COR-L47 (cell line): ENCODE data around the gene TRIM66.
"Not testable (repeated sequence)": the region's sequence is repeated elsewhere in the genome, so short reads cannot be mapped to it uniquely, and the experiment has no call there.

ENCODE experiments used
- DNase-seq: peaks from one replicate; lab custom pipeline; 2025; lab: John Stamatoyannopoulos, UW

Gene TRIM66

DNA sequence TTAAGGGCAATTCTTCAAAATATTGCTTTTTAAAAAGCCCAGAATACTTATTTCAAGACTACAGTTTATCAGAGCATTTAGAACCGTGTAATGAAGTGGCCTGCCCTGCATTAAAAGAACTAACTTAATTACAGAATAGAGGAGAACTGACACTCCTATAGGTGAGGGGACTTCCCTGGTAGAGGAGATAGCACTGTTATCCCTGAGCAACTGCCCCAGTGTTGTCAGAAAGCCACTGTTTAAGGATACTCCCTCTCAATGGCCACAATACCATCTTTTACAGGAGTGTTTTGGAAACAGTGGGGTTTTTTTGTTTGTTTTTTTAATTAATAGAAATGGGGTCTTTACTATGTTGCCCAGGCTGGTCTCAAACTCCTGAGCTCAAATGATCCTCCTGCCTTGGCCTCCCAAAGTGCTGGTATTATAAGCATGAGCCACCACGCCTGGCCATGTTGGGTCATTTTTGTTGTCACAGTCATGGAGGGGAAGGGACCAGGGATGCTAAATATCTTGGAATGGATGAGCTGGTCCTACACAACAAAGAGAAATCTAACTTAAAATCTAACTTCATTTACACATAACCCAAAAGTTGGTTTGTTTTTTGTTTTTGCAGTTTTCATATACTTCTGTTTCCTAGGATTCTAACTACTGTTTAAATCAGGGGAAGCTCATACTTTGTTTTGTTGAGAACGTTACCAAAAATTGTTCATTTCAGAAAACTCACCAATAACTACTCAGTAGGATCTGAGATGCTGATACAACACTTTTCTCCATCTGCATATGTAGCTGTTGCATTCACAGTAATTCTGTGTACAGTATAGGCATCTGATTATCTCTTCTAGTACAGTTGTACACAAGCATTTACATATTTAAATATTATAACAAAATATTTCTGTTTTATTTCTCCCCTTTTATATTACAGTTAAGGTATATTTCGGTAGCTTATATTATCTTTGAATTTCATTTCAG lies 8.2 kb upstream of the TRIM66 start:
- no peak for DNase-seq

DNA sequence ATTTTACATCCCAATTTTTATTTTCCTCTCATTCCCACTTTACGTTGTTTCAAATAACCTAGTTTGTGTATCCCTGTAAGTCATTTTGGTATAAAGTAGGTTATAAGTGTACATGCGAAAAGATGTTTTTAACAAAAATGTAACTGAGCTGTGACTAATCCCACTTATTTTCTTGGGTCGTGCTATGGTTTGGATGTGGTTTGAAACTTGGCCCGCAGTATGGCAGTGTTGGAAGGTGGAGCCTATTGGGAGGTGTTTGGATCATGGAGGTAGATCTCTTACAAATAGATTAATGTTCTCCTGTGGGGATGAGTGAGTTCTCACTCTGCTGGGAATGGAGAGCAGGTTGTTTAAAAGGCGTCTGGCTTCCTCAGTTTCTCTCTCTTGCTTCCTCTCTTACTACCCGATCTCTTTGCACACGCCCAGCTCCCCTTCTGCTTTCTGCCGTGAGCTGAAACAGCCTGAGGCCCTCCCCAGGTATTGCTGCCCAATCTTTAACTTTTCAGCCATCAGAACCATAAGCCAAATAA lies 7.3 kb upstream of the TRIM66 start:
- no peak for DNase-seq

DNA sequence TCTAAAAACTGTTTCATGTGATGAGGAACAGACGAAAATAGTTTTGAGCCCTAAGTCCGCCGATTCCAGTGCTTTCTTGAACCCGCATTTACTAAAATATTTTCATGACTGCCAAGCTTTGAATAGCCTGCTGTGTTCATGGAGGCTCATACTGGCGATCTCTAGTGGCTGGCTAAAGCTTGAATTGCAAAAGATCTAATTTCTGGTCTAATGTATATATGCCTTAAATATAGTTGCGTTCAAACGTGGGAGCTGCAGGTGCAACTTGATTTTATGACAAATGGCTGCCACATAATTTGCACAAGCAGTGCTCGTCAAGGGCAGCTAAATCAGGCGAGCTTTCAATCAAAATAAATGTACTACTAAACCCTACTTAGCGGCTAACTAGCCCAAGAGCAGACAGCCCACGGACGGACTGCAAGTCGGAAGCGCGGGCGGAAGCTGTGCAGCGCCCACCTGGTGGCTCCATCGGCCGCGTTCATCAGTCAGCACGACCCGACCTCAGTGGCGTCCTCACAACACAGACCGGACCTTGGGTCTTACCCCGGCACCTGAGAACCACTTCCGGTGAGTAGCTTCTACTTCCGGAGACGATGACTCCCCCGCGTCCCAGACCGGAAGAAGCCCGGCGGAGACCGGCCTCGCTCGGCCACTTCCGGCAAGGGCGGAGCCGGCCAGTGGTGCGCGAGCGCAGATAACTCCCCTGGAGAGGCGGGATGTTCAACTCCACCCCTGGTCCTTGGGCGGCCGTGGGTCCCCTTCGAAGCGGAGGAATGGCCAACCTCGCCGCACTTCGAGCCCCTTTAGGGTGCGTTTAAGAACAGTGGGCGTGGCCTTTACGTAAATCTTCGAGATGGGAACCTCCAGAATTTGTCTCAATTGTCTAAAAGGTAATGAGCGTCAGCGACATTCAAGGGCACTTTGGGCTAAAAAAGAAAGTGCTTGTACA lies 6.2 kb upstream of the TRIM66 start:
- peak; percentile 98 for DNase-seq

DNA sequence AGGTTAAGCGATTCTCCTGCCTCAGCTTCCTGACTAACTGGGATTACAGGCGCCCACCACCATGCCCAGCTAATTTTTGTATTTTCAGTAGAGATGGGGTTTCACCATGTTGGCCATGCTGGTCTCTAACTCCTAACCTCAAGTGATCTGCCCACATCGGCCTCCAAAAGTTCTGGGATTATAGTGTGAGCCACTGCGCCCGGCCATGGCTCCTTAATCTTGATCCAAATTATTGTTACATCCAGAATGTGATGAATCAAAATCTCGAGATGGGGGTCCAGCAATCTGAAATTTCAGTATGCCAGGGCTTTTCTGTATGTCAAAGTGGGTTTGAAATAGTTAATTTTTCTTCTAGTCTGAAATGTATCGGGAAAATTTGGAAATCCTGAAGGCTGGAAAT lies 3.9 kb upstream of the TRIM66 start:
- no peak for DNase-seq

DNA sequence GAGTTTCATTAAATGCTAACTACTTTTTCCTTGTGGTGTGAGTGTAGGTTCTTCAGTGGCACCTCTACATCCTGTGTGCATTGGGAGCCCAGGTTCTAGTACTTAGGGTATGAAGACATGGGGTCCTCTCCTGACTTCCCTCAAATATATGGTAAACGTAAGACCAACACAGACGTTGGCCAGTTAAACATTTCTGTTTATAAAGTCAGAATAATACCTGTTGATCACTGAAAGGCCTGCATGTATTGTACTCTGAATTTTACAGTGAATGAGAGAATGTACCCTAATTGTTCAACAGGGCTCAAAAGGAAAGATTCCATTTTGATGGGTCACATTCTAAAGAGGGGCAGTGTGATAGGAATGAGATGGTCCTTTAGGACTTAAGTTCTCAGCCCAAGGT lies 3.4 kb upstream of the TRIM66 start:
- DNase-seq = no peak

DNA sequence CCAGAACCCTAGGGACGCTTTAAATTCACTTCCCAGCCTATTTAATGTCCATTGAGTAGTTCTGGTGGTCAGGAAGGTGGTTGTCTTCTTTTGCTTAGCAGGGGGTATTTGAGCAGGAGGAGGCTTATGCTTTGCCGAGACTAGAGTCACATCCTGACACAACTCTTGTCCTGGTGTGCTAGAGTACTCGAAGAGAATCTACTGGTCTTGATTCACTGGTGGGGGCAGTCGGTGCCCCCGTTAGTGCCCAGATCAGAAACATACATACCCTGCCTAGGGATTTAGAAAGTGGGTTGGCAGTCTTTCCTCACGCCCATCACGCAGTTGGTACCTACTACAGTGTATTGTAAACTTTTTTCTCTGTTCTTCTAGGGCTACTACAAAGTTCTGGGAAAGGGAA lies 2.8 kb upstream of the TRIM66 start:
- no peak for DNase-seq

DNA sequence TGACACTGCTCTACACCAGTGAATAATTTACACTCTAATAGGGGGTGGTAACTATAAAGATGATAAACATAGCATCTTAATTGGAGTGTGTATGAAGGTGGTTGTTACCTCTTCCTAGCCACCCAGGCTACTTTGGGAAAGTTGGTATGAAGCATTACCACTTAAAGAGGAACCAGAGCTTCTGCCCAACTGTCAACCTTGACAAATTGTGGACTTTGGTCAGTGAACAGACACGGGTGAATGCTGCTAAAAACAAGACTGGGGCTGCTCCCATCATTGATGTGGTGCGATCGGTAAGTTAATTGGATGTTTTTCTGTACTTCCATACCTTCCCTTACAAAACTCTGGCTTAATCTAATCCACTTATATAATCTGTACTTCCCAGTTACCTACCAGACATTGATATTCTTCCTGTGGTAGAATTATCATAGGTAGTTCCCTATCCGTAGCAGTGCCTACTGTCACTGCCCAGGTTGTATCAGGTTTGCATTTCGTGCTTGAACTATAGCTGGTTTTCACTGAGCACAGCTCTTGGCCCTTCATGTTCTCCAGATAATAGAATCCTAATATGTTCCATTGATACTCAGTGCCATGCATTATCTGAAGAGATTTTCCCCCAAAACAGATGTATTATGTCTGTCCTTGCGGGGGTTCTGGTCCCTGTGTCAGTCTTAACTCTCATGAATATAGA lies 2.3 kb upstream of the TRIM66 start:
- no peak for DNase-seq

DNA sequence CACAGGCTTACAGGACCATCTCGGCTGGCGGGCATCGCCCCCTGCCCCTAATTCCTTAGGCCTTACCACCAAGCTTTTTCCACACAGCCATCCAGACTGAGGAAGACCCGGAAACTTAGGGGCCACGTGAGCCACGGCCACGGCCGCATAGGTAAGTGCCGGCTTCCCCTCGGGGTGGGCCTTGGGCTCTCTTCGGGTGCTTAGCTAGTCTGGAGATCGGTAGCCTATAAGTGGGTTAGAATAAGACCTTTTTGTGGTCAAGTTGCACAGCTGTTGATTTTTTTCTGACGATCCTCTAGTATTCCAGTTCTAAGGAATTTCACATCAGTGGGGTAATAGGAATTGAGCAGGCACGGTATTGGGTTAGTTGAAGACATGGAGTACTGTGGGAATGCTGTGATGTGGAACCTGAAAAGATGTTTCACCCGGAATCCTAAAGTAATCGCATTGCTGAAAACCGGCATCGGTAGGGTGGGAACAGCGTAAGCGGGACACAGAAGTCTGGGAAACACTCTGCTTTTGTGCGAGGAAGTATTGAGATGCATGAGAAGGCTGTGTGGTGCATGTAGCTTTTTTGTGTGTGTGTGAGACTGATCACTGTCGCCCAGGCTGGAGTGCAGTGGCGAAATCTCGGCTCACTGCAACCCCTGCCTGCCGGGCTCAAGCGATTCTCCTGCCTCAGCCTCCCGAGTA lies 796 bp upstream of the TRIM66 start:
- no peak for DNase-seq

DNA sequence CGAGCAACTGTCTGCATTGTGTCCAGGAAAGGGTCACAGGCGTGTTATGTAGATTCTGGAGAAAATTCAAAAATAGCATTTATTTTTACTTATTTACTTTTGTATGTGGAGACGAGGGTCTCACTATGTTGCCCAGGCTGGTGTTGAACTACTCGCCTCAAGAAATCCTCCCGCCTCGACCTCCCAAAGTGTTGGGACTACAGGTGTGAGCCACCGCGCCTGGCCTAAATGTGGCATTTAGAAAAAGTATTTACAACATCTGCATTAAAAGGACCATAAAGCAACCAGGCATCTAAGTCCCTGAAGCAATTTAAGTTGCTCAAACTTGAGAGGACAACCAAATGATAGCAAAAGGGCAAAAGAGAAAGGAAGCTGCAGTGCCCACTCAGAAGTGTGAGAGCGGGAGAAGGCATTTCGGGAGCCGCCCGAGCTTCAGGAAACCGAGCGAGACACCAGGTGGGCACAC lies 595 bp downstream of the TRIM66 start:
- DNase-seq = no peak

DNA sequence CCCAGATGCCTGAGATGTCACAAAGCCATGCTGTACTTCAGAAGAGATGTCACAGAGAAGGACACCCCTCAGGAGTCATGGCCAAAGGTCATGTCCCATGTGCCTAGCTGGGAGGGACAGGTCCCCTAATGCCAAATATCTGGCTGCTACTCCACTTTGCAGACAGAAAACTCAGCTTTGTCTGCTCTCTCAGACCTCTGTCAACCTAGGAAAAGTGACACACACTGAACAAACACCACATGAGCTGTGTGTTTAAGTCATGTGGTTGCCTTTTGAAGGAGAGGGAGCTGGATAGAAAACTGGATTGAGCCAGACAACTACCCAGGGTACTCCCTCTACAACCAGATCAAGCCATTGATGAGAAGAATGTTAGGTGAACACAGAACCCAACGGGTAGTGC lies 3.5 kb downstream of the TRIM66 start:
- DNase-seq = no peak

DNA sequence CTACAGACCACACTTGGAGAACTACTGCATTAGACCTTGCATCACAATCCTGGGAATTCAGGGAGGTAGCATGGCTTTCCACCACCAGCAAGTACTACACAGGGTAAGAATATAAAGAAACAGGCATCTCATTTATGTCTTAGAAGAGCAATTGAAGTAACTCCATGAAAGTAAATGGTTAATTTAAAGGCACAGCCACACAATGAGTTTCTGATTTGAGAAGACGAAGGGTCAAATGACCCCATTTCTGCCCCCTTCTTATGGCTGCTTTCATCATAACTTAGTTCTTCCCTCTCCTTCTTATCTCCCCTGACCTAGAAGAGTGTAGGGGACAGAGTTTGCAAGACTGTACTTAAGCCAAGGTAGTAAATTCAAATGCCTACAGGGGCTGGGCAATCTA lies 6.0 kb downstream of the TRIM66 start:
- DNase-seq = no peak

DNA sequence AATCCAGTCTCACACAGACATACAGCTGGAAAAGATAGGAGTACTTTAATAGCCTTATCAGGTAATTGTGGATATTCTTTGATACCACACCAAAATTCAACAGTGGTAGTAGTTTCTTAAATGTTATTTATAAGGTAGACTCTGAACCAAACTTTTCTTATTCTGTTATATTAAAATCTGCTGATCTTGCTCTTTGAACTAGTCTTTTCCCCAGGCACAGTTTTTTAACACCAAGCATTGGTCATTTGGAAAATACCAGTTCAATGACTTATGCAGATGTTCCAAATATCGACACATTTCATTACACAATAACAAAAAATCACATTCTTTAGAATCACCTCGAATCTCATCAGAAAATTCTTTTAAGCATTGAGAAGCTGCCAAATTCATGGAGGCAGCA lies 7.6 kb downstream of the TRIM66 start:
- no peak for DNase-seq

DNA sequence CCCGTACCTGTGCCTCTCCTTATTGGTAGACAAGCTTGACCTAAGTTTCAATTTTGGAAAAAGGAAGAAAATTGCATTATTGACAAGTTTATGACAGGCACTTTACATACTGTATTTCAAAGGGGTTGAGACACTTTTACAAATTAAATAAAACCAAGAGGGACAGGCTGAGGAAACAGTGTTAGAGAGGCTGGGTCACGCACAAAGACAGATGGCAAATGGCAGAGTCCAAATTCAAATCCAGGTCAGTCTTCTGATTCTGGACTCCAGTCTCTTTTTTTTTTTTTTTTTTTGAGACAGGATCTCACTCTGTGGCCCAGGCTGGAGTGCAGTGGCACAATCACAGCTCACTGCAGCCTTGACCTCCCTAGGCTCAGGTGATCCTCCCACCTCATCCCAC lies 10.1 kb downstream of the TRIM66 start:
- no peak for DNase-seq

DNA sequence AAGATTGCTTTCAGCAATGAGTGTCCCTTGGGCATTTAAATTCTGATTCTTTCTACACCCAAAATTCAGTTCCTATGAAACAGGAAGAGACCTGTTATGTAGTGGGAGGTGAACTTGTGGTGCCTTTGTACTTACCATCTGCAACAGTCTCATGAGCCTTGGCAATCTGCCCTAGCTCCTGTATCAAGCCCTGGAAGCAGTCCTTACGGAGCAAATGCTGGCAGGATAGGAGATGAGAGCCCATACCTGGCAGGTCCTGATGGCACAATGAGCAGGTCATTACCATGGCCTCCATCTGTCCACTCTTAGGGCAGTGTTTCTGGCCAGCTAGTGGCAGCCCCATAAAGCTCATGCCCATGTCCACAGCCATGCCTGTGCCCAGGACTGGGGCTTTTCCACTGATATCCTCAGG lies 10.8 kb downstream of the TRIM66 start:
- peak; percentile 71 for DNase-seq

DNA sequence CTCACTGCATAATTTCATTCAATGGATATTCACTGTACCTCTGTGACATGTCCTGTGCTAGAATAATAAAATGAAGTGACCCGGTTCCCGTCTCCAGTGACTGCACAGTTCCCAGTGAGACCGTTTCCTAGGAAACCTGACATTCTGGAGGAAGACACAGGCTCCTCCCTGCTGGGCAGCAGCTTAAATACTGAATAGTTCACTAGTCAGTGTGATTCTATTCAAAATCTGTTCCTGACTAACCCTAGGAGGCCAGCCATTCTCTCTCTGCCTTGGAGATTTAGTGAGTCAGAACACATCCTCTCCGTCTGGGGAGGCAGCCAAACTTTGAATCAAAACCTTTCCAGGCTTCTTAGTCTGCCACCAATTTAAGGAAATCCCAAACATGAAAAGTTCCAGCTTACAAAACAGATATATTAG lies 11.3 kb downstream of the TRIM66 start:
- DNase-seq = peak; percentile 65

DNA sequence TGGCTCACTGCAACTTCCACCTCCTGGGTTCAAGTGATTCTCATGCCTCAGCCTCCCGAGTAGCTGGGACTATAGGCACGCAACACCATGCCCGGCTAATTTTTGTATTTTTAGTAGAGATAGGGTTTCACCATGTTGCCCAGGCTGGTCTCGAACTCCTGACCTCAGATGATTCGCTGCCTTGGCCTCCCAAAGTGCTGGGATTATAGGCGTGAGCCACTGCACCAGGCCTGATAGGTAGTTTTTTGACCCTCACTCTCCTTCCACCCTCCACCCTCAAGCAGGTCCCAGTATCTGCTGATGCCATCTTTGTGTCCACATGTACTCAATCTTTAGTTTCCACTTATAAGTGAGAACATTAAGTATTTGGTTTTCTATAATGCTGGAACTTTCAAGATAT lies 12.4 kb downstream of the TRIM66 start:
- not testable (repeated sequence) for DNase-seq

DNA sequence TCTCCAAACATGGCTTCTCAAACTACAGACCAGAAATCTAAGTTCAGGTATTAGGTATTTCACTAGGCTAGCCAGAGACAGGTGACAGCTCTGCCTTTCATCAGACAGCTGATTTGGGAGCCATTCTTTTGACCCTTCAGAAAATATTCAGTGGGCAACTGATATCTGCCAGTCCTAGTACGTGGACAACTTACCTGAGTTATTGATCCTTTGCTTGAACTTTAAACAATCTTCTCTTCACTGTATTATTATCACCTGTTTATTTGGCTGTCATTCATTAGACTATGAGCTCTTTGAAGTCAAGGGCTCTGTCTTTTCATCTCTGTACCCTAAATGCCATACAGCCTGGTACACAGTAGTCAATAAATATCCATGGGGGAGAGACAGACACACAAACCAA lies 17.2 kb downstream of the TRIM66 start:
- DNase-seq = no peak

DNA sequence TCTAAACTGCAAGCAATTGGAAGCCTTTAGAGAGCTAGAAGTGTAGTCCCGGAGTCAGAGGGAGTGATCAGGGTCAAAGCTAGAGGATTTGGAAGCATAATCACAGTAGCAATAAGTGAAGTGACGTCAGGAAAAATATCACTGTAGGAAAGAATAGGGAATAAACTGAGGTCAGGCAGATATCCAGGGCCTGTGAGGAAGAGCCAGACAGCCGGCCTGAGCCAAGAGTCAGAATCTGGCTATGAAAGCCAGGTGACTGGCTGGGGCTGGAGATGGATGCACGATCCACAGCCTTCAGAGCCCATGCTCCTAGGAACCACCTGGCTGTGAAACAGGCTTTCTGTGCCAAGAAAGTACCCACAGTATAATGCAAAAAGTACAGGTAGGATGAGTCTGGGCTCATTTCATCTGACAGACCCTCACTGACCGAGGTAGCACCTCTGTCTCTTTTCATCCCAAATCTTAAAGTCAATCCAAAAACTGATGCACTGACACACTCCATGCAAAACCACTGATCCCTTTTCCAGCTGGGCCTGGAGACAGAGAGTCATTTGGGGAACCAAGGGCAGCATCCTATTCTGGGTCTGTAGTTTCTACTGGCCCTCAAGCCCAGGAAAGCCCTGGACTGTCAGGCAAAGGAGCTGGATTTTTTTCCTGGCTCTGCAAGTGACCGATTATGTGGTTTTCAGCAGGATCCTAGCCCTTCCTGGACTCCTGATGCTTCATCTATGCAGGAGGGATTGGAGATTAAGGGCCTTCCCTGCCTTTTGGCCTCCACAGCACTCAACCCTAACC lies 21.3 kb downstream of the TRIM66 start:
- DNase-seq = no peak

DNA sequence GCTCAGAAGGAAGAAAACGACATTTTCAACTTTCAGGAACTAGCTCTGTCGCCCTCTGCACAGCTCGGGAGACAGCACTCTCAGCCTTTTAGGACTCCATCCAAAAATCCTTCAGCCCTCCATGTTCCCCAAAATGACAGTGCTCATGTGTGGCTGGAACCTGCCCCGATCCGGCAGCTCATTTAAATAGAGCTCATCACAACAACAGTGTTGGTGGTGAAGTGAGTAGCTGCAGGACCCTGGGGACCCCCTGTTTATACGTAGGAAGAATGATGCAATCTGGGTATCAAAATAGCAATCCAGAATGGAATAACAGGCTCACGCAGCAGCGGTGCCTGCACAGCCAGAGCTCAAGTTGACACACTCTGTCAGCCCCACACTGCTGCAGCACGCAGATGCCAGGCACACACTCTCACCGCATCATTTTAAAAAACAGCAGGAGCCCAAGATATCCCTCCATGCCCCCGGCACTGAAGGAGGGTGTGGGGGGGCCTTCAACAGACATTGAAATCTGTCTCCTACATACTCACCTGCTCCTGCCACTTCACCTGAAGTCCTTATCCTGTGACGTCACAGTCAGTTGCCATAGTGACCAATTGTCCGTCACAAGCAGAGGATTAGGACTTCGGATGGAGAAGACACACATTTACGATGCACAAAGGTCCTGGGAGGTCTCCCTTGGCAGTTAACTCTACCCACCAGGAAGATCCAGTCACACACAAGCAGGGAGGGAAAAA lies 24.0 kb downstream of the TRIM66 start:
- DNase-seq = no peak

DNA sequence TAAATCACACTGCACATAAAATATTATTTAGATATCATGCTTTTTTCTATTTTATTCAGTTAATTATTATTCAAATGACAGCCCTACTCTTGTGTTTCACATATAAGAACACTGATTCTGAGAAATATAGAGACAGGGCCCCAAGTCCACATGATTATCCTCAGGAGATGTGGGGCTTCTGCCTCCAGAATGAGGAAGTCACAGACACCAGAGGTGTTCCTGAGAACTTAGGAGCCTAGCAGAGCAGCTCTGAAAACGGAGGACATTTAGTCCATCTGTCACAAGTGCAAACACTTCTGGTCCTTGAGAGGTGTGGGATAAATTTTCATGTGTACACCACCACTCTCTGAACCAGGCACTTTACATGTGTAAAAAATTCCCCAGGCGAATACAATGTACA lies 26.2 kb downstream of the TRIM66 start:
- DNase-seq = no peak
